ENCODE measurements around the gene TRIM67.

TRIM67 gene

DNA sequence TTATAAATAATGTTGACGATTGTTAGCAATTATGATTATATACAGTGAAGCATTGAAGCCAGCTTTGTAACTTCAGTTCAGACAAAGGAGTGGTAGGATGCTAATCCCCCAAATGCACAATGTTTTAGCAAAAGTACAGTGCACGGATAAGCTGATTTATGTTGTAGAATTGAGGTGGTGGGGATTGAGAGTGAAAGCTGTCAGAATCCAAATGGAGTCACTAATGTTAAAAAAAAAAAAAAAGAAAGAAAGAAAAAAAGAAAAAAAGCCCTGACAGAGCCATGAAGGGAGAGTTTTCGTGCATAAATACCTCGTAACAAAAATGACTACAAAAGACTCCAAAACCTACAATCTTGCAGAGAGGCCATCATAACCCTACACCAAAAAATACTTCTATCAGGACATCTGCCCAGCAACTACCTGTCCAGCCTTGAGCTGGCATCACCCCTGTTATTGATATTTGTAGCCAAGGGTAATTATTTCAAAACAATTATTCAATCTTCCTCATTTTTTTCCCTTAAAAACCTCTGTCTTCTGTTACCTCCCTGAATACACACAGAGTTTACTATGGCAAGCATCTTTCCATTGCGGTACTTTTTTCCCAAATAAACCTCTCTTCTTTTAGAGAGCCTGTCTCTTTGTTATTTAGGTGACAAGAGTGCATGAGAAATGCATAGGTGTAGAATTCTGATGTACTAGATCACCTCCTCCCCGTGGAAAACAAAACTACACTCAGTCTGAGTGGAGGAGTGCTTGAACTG lies 2.5 kb upstream of the TRIM67 start:
- DNase-seq = no peak

DNA sequence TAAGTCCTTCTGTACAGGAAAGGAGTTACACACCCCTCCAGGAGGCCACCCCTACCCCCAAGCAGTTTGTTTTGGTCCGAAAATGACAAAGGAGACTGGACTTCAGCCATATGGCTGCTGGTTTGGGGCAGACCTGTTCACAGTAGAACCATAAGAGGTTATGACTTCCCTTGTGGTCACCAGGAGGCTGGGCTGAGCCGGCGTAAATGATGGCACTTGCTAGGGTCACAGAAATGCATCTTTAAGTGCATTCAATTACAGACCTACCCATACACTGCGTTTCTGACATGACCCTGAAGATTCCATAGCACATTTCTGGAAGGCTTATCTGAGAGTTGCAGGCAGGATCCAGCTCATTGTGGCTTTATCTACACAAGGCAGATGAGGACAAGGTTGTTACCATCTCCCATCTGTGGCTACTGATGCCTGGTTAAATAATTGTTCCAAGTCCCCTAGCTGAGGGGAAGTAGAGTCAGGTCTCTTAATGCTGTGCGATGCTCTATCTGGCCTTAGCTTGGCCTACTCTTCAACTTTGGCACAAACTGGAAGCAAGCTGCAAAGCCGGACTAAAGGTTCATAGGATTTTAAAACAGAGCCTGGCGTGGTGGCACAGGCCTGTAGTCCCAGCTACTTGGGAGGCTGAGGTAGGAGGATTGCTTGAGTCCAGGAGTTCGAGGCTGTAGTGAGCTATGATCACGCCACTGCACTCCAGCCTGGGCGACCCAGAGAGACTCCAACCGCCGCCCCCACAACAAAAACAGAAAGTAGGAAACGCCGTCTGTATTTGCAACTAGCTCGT lies 1.7 kb upstream of the TRIM67 start:
- DNase-seq = no peak

DNA sequence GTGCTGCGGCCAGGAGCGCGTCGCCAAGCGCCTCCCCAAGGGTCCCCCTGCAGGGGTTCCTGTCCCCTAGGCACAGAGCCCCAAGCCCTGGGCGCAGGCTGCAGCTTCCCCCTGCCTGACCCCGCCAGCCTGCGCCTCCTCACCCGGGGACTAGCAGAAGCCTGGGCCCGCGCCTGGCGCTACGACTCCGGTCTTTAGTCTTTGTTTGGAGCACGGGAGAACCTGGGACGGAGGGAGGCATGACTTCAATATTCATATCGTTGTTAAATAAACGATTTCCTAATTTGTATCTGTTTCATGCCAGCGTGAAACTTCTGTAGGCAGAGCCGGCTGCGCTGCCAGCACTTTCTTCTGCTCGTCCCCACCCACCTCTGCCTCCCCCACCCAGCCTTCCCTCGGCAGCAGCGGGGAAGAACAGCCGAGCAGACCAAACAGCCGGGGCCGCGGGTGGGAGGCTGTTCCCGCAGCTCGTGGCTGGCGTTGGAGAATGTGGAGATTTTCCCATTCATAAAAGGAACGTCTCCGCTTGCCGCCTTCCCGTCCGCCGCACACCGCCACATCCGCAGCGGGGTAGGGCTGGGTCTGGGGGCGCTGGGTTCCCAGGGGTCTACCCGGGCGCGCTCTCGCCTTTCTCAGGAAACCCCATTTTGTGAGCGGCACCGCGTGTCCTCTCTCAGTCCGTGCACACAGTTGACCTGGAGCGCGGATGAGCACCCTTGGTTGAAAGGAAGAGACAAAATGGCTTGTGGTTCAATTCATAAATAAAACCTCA lies 777 bp upstream of the TRIM67 start:
- DNase-seq = no peak

DNA sequence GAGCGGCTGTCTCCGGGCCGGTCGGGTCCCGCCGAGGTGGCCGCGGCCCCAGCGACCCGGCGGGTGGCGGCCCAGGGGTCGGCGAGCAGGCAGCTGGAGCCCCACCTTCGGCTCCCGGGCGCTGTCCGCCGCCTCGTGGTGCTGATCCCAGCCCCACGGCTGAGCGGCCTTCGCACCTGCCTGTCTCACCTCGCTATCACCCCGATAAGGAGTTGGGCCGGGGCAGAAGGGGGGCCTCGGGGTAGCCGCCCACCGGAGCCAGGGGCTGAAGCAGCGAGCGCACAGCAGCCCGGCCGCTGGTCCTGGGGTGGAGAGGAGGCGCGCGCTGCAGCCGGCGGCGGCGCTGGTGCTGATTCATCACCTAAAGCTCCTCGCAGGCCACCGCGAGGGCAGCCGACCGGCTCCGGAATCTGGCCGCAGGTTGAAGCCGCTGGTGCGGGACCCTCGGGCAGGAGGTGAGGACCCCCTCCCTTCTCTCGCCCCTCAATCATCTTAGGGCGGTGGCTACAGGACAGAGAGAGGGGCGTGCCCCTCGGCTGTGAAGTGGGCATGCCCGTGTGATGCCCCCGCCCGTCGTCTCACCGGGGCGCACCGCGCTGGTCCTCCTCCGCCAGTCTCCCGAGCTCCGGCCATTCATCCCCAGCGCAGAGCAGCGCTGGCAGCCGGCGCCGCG lies 575 bp downstream of the TRIM67 start:
- DNase-seq = peak; percentile 74

DNA sequence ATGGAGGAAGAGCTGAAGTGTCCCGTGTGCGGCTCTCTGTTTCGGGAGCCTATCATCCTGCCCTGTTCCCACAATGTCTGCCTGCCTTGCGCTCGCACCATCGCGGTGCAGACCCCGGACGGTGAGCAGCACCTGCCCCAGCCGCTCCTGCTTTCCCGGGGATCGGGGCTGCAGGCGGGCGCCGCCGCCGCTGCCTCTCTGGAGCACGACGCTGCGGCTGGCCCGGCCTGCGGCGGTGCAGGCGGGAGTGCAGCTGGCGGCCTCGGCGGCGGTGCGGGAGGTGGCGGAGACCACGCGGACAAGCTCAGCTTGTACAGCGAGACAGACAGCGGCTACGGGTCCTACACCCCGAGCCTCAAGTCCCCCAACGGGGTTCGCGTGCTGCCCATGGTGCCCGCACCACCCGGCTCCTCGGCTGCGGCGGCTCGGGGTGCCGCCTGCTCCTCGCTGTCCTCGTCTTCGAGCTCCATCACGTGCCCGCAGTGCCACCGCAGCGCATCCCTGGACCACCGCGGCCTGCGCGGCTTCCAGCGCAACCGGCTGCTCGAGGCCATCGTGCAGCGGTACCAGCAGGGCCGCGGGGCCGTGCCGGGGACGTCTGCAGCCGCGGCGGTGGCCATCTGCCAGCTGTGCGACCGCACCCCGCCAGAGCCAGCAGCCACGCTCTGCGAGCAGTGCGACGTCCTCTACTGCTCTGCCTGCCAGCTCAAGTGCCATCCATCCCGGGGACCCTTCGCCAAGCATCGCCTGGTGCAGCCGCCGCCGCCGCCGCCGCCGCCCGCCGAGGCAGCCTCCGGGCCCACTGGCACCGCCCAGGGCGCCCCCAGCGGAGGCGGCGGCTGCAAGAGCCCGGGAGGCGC lies 1.3 kb downstream of the TRIM67 start:
- DNase-seq = no peak

DNA sequence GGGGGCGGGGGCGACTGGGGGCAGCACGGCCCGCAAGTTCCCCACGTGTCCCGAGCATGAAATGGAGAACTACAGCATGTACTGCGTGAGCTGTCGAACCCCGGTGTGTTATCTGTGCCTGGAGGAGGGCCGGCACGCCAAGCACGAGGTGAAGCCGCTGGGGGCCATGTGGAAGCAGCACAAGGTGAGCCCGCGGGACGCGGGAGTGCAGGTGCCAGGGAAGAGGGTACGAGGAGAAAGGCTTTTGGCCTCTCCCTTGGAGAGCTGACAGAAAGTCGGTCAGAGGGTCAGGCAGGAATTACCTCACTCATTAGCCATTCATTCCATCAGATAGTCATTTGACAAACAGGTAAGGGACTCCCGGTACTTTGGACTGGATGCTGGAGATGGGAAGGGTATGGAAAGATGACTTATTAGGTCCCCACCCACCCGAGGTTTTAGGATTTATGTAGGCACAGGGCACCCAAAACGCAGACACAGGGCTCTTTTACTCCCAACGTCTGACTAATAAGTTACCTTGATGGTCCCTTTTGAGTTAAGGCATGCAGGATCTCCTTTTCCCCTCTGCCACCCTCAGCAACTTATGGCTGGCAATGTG lies 2.1 kb downstream of the TRIM67 start:
- DNase-seq = no peak

DNA sequence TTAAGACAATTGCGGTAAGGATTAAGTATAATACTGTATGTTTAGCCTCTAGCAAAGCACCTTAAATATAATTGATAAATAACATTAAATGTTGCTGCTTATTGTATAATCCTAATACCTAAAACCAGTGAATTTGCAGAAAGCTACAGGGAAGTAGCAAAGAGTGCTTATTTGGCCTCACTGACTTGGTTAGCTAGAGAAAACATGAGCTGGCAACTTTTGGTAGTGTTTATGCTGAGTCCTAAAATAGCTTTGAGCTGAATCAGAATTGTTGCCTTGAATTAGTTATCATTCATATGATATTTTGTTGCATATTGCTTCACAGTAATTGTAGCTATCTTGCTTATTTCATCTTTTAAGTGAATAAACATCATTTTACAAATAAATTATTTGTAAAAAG lies 3.5 kb downstream of the TRIM67 start:
- no peak for DNase-seq

DNA sequence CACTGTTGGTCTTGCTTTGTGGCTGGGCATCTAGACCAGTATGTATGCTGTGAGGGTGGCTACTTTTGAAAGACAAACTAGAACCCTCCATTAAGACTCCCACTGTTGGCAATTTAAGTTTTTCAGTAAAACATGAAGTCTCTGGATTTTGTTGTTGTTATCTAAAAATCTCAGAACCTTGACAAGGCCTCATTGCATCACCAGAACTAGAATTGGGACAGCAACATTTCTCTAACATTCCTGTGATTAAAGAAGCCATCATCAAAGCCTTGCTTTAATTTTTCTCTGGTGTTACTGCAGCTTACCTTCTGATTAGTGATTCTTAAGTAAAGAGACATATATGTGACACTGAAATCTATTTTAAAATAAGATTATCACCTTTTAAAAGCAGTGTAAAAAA lies 4.5 kb downstream of the TRIM67 start:
- no peak for DNase-seq

DNA sequence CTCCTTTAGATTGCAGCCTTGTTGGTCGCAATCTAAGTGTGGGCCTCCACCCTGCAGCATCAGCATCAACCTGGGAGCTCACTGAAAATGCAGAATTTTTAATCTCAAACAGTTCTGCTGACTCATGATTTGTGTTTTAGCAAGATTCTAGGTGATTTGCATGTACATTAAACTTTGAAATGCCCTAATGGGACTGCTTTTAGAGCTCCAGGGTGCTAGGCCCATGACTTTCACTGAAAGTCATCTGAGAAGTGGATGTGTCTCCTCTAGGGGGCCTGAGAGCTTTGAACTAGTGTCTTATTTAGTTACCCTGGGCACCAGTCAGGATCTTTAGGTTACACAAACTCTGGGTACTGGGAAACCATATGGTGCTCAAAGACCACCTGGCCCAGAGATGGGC lies 9.0 kb downstream of the TRIM67 start:
- no peak for DNase-seq

DNA sequence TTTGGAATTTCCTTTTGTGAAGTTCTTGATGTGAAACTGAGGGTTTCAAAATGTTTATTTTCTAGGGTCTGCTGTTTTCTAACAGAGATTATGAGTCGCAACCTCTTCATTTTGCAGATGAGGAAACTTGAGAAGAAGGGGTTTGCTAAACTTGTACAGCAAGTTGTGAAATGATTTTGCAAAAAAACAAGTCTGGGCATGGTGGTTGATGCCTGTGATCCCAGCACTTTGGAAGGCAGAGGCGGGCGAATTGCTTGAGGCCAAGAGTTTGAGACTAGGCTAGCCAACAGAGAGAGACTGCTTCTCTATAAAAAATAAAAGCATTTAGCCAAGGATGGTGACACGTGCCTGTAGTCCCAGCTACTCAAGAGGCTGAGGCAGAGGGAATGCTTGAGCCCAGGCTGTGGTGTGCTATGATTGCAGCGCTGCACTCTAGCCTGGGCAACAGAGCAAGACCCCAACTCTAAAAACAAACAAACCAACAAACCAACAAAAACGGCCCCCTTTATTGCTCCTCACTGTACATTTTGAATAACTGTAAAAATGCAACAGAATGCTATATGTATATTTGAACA lies 9.9 kb downstream of the TRIM67 start:
- no peak for DNase-seq

DNA sequence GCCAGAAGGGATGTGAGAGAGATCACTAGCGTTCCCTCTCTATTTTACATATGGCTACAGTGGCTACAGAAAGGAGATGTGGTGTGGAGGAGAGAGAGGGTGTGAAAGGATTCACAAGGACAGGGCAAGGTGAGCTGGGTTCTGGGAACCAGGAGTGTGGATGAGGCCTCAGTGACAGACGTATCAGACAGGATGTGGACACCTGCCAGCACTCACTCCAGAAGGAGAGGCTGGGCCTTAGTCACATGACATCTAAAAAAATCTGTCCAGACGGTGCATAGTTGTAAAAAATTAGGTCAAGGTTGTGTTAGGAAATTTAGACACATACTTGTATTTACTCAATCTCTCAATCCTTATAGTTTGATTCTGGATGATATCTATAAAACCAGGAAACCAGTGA lies 10.6 kb downstream of the TRIM67 start:
- DNase-seq = no peak

DNA sequence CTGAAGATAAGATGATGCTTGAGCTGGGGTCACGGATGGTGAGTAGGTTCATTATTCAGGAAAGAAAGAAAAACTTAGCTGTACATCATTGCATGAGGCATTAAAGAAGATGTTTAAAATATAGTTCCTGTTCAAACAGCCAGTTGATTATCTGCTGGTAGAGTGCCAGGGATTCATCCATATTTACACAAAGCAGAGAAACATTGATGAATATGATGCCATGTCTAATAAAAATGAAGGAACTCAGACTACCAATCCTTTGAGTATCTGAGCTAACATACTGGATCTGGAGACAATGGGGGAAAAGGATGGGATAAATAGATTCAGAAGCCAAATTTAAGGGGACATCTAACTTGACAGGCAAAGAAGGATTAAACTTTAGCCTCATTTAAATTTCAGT lies 14.6 kb downstream of the TRIM67 start:
- DNase-seq = no peak

DNA sequence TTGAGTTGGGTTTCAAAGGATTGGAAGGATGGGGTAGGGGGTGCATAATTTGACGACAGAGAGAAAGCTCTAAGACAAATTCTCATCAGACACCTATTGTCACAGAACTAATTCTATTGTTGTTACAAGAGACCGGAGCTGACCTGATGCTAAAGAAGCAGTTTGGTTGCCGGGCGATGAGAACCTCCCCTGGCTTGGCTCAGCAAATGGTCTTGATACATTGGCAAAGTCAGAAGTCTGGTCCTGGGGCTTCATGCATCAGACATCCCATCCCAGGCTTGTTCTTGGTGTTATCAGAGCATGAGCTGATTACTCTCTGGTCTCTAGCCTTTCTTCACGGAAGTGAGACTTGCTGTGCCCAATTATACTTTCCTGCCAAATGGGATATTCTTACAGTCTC lies 15.4 kb downstream of the TRIM67 start:
- DNase-seq = no peak

DNA sequence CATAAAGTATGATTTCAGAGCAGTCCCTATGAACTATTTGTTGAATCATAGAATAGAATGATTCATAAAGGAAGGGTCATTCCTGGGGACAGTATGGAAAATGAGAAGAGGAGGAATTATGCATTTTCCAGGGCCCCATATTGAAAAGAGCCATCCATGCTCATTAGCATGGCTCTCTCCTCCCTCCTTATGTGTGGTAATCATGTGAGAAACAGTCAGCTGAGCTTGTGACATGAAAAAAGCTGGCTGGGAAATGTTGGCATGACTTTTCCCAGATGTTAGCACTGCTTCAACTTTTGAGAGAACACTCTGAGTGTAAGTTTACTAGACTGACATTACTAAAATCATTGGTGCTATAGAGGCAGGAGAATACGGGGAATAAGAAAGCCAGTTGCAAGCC lies 16.1 kb downstream of the TRIM67 start:
- no peak for DNase-seq

DNA sequence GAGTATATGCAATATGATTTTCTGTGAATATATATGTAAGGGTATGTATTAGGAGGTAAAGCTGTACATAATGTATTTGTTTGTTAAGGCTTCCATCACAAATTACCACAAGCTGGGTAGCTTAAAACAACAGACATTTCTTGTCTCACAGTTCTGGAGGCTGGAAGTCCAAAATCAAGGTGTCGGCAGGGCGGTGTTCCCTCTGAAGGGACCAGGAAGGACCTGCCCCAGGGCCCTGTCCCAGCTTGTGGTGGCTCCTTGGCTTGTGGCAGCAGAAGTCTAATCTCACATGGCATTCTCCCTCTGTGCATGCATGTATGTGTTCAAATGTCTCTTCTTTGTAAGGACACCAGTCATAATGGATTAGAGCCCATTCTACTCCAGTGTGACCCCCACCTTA lies 17.1 kb downstream of the TRIM67 start:
- DNase-seq = no peak

DNA sequence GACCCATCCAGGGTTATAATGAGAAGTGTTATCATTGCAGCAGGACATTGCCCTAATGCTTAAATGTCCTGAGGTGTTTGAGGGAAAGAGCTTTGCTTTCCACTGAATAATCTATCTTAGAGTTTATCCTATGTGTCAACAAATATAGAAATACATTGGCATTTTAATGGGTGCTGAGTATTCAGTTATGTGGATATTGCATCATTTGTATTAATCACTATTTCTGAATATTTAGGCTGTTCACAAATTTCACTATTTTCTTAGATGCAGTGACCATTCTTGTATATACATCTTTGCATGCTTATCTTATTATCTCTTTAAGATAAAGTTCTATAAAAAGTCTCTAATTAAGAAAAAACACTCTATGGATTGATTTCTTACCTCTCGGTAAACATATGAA lies 18.2 kb downstream of the TRIM67 start:
- DNase-seq = no peak

DNA sequence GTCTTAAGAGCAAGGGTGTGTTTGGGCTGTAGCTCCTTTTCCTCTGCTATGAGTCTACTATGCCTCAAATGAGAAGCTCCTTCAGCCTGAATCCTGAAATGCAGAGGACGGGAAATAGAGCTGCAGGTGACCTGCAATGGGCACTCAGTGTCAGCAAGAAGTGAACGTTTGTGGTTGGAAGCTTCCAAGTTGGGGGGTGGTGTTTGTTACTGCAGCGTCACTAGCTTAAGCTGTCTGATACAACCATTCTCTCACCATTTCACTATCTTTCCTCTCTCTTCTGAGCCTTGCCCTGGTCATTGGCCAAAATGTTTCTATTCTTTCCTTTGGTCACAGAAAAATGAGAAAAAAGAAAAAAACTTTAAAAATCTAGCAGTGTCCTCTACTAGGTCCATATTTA lies 19.4 kb downstream of the TRIM67 start:
- no peak for DNase-seq

DNA sequence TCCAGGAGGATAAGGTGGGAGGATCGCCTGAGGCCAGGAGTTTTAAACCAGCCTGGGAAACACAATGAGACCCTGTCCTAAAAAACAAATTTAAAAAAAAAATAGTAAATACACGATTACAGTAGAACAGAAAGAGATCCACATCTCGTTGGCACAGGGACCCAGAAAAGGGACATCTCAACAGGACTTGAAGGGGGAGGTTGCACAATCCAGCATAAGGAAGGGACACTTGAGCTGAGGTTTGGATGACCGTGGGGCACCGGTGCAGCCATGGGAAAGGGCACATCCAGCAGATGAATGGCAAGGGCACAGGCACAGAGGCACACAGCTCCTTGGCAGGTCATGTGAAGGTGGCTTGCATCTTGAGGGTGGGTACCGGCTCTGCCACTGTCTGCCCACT lies 20.5 kb downstream of the TRIM67 start:
- no peak for DNase-seq

DNA sequence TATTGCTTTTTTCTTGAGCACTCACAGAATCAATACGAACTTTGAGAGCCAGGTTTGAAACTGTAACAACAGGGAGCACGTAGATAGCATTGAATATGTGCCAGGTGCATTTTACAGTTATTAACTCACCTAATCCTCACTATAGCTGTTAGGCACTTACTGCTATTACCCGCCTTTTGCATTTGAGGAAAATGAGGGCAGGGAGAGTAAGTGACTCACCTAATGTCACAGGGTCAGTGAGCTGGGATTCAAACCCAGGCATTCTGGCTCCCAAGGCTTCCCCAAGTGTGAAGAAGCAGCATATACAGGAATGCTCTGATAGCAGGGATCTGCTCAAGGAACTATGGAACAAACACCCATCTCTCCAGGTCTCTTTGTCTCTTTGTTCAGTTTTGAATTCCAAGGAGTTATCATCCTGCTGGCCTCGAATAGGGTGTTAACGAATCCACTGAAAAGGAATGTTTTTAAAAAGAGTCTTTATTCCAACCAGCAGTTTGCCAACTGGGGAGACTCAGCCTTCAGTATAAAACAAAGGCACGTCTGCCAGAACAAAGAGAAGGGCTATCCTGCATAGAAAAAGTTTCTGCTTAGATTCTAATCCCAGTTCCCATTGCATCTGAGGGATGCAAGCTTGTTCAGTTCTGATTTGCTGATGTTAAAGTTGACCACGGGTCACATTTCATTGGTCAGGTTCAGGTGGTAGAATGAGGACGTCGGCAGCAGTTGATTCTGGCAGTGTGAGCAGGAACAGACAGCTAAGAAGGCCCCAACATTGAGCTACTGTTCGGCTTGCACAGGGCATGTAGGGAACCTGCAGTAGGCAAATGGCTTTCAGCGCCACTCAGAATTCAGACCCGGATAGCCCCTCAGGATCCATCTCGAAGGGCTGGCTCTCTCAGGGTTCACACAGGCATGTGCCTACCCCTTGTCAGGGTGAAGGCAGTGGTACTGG lies 22.1 kb downstream of the TRIM67 start:
- DNase-seq = no peak

DNA sequence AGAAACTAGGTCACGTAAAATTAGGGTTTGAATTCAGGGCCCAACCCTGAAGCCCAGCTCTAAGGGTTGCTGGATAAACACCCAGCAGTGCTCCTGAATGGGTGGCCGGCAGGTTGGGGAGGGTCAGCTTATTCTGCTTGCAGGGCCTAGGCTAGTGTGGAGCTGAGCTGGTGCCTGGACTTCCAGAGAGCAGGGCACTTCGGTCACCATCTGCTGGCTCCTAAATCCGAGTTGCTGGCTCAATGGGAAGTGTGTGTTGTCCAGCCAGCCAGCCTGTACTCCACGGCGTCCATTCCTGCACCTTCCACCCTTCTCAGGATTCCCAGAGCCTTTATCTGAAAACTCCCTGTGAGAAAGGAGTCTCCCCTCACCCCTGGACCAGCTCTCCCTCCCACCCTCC lies 23.0 kb downstream of the TRIM67 start:
- DNase-seq = no peak
